RWPE2 (cell line): ENCODE measurements around the gene NQO2.

Source experiments
- ATAC-seq: fragments of 200-7000 bp; cut with Tn5 transposase; 3 replicates; pipeline ENCODE4 v1.9.1; 2021; ENCODE audit warnings: low read depth
- DNase-seq: peaks from one replicate; pipeline ENCODE4 v3.0.0-alpha.2; 2020; ENCODE audit warnings: low spot score
- H3K27ac ChIP-seq: fragments of 450-650 bp; 2 replicates; pipeline ENCODE4 v1.5.1; 2017; ENCODE audit warnings: mild to moderate bottlenecking; ENCODE audit not compliant: poor library complexity, severe bottlenecking
- H3K27me3 ChIP-seq: fragments of 250-450 bp; sonication (Bioruptor Pico); 2 replicates; pipeline ENCODE4 v1.5.1; 2021; ENCODE audit warnings: mild to moderate bottlenecking, moderate library complexity; ENCODE audit not compliant: insufficient read depth, poor library complexity, severe bottlenecking
- H3K36me3 ChIP-seq: fragments of 250-450 bp; sonication (Bioruptor Pico); 2 replicates; pipeline ENCODE4 v1.5.1; 2020; ENCODE audit warnings: low read depth, mild to moderate bottlenecking, moderate library complexity
- H3K4me1 ChIP-seq: fragments of 250-450 bp; sonication (Bioruptor Pico); 2 replicates; pipeline ENCODE4 v1.5.1; 2021; ENCODE audit warnings: mild to moderate bottlenecking, moderate library complexity; ENCODE audit not compliant: insufficient read depth, poor library complexity, severe bottlenecking
- H3K4me3 ChIP-seq: fragments of 250-450 bp; sonication (Bioruptor Pico); 2 replicates; pipeline ENCODE4 v1.5.1; 2021; ENCODE audit warnings: mild to moderate bottlenecking, moderate library complexity; ENCODE audit not compliant: severe bottlenecking
- H3K9me3 ChIP-seq: fragments of 250-450 bp; sonication (Bioruptor Pico); 2 replicates; pipeline ENCODE4 v1.5.1; 2021; ENCODE audit warnings: mild to moderate bottlenecking, moderate library complexity; ENCODE audit not compliant: severe bottlenecking
- CTCF ChIP-seq: fragments of 450-650 bp; IDR thresholded peaks from one replicate; pipeline ENCODE4 v1.5.1; 2017; ENCODE audit warnings: mild to moderate bottlenecking, moderate library complexity; ENCODE audit not compliant: poor library complexity, severe bottlenecking

NQO2 gene

DNA sequence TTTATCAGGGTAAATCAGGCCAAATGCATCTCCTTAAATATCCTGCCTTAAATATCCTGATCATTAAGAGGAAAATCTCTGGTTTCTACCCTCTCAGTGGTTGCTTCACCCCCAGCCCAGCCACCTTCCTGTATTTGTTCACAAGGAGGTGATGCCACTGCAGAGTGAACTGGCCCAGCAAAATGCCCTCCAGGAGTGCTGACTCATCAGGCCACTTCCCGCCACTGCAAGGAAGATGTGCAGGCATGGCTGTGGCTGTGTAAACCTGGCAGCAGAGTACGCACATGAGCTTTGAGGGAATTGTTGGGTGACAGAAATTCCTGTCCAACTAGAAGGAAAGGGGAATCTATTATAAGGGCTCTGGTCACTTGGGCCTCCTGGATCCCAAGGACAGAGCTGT is 13.8 kb downstream of the NQO2 start:
- Histone ChIP-seq H3K36me3 (peaks cover 11% of the 10 kb centered on the region), H3K27ac (peak overlapping the region; percentile 24), H3K27me3 (no peaks in the 10 kb centered on the region), H3K4me1 (peaks cover 10% of the 10 kb centered on the region), H3K4me3 (no peak overlapping the region), H3K9me3 (peaks cover 5% of the 10 kb centered on the region)
- DNase-seq = peak; percentile 78
- TF ChIP-seq CTCF = no peak
- ATAC-seq = peak; percentile 95

DNA sequence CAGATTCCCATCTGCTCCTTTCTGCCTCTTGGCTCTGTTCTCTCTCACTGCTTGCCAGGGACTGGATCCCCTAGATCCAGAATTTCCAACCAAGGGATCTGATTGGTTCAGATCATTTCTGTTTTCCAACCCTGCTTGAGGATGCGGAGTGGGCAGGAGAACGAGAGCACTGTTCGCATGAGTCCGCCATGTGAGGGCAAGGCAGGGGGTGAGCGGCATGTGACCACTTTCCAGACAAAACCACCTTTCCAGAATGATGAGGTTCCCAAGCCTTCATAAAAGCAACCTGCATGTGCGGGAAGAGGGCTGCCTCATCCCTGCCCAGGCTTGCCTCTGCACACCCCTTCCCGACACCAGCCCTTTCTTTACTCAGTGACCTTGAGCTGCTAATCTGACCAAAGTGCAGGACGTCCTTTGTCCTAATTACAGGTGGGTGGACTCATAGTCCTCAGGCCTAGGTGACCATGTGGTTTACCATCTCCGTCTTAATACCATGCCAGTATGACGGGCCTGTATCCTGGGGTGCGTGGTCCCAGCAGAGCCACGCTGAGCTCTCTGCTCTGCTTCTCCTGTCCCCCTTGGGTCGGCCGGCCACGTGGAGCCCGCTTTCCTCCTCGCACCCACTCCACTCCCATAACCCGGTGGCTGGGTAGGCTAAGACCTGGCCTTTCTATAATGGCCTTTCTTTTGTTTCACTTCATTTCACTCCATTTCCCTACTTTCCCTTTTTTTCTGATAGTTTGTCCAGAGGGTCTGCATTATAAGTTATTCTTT is 14.4 kb downstream of the NQO2 start:
- H3K36me3 ChIP-seq = peaks cover 11% of the 10 kb centered on the region
- DNase-seq = peak; percentile 25

DNA sequence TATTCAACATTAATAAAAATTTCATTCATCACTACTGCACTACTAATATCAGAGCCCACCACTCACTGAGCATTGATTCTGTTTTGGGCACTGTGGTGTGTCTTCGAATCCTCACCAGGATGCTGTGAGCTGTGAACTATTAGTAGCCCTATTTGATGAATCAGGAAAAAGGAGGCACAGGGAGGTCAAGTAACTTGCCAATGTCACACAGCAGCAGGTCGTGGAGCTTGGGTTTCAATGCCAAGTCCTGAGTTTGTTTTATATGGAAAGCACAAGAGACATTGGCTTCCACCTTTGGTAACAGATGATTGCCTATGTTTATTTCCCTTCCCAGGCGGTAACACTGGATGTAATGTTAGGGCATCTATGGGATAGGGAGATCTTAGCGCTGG is 15.0 kb downstream of the NQO2 start:
- Histone ChIP-seq H3K27ac (no peak overlapping the region), H3K9me3 (peaks cover 5% of the 10 kb centered on the region), H3K36me3 (peaks cover 9% of the 10 kb centered on the region), H3K4me3 (no peak overlapping the region), H3K4me1 (peaks cover 10% of the 10 kb centered on the region), H3K27me3 (no peaks in the 10 kb centered on the region)
- DNase-seq (no peak), ATAC-seq (no peak)
- TF ChIP-seq CTCF = no peak

More for the DNA sequence above, 14.4 kb downstream of the NQO2 start:
- H3K27ac ChIP-seq = peak overlapping the region; percentile 24
- no peaks in the 10 kb centered on the region for H3K27me3 ChIP-seq
- ATAC-seq = peak; percentile 26; the same call in 1 of the 3 replicates
- TF ChIP-seq CTCF = no peak
- H3K4me3 ChIP-seq = no peak overlapping the region
- peaks cover 5% of the 10 kb centered on the region for H3K9me3 ChIP-seq
- peaks cover 10% of the 10 kb centered on the region for H3K4me1 ChIP-seq

DNA sequence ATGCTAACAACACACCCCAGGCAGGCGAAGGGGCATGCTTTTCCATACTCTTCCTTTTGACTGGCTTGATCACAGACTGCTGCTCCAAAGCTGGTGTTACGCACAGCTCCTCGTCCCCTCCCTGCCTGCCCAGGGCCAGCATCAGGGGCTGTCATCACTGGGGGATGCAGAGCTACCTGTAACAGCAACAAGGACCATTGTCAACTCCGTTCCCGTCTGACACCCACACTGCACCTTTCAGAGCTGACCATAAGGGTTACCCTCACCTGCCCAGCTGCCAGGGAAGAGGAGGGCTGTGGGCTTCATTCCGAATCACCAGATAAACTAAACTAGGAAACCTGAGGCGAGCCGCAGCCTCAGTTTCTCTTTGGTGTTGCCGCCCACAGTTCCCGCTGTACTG is 15.4 kb downstream of the NQO2 start:
- no peak for TF ChIP-seq CTCF
- DNase-seq (peak; percentile 38), ATAC-seq (no peak)
- Histone ChIP-seq H3K4me3 (no peak overlapping the region), H3K36me3 (peaks cover 9% of the 10 kb centered on the region), H3K27ac (no peak overlapping the region), H3K27me3 (no peaks in the 10 kb centered on the region), H3K4me1 (peaks cover 10% of the 10 kb centered on the region), H3K9me3 (peaks cover 5% of the 10 kb centered on the region)

DNA sequence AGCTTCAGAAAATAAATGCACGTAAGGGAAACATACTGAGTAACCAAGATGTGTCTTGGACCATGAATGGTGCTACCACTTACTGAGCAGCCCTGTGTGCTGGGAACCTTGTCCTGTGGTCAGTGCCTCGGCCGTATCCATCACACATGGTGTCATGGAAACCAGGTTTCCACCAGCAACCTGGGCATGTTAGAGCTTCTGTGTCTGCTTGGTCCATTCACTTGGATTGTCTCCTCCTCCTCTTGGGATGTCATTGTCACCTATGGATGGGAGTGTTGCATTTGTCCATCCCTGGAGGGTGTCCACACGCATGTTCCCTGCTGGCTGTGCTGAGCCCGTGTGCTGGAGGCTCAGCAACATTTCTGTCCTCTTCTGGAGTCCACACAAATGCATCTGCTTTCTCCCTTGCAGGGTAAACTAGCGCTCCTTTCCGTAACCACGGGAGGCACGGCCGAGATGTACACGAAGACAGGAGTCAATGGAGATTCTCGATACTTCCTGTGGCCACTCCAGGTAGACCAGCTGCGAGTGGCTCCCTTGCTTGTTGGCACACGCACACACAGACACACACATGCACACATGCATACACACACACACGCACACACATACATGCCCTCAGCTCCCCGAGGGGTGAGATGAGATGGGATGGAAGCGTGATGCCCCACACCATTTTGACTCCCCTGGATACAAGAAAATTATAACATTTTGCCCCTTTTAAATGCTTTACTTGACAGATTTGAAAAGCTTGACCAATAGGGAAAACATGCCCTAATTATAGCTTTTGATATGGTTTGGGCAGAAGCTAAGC is 17.0 kb downstream of the NQO2 start:
- H3K27me3 ChIP-seq = no peaks in the 10 kb centered on the region
- H3K4me1 ChIP-seq = peaks cover 10% of the 10 kb centered on the region
- DNase-seq (no peak), ATAC-seq (no peak)
- H3K9me3 ChIP-seq = no peaks in the 10 kb centered on the region
- H3K27ac ChIP-seq = no peak overlapping the region
- TF ChIP-seq CTCF = no peak
- peaks cover 19% of the 10 kb centered on the region for H3K36me3 ChIP-seq
- no peak overlapping the region for H3K4me3 ChIP-seq
